H1 (cell line): ENCODE results near the gene BRPF1. TPM values are rescaled to one million over a fixed set of nuclear protein-coding genes. Genes with fewer than 3 reads are reported as not detected.

Experiments used
- ASH2L ChIP-seq: fragments of 200-600, 300-600 bp; sonication (generic); IDR thresholded peaks from one replicate; pipeline ENCODE4 v1.7.1; 2017; ENCODE audit warnings: low read length
- BCL11A ChIP-seq, 2 experiments: IDR thresholded peaks; one replicate each; pipeline ENCODE4 v1.6.1; 2011; ENCODE audit warnings: low read depth in 2 of 2, low read length in 2 of 2, mild to moderate bottlenecking in 2 of 2
- E2F6 ChIP-seq: IDR thresholded peaks from 2 replicates; pipeline ENCODE4 v1.6.1; 2012; ENCODE audit warnings: inconsistent platforms
- KDM4A ChIP-seq: IDR thresholded peaks from one replicate; pipeline ENCODE4 v1.7.1; 2012; ENCODE audit warnings: low read depth, mild to moderate bottlenecking, moderate library complexity, low read length, inconsistent platforms; ENCODE audit not compliant: severe bottlenecking
- KDM5A ChIP-seq: fragments of 200-600 bp; IDR thresholded peaks from 2 replicates; pipeline ENCODE4 v1.7.1; 2012; ENCODE audit warnings: mild to moderate bottlenecking, low read length, inconsistent platforms, mixed read lengths
- POU5F1 ChIP-seq: IDR thresholded peaks from 2 replicates; pipeline ENCODE4 v1.6.1; 2011; ENCODE audit warnings: low read depth, mild to moderate bottlenecking, low read length, moderate library complexity
- SUZ12 ChIP-seq: fragments of 200-600 bp; sonication (generic); IDR thresholded peaks from 2 replicates; pipeline ENCODE4 v1.6.1; 2012; ENCODE audit warnings: mild to moderate bottlenecking, inconsistent platforms, low read length, moderate library complexity, mixed read lengths
- TBP ChIP-seq: IDR thresholded peaks from 2 replicates; pipeline ENCODE4 v1.6.1; 2011; ENCODE audit warnings: low read depth, low read length, improper control_type of control experiment
- YY1 ChIP-seq: IDR thresholded peaks from 2 replicates; pipeline ENCODE4 v1.6.1; 2011; ENCODE audit warnings: low read depth, mild to moderate bottlenecking, low read length
- polyA plus RNA-seq, 7 experiments: library from polyadenylated mRNA; depleted of rRNA in 3 of 7; stranded (reverse) in 5 of 7; unstranded in 2 of 7; fragments of >200 nt in 5 of 7; fragments of 200-250 nt in 2 of 7; gene quantifications; 1 replicate in 5 of 7; 2 replicates in 1 of 7; 4 replicates in 1 of 7; pipeline versions ENCODE4 v1.2.1 to v1.2.3, GENCODE V29; 2011 to 2013; ENCODE audit warnings: missing spikeins in 2 of 7, mixed read lengths in 2 of 7
- total RNA-seq: library from RNA; stranded (reverse); fragmentation: NEBNext Ultra II Directional; extraction: Animal tissue kit (Norgen Biotek cat#: 25700); gene quantifications from 2 replicates; pipeline ENCODE4 v1.2.1, GENCODE V29; 2021
- TF ChIP-seq, protein P1 (sequence below): fragments of 300-600 bp; sonication (generic); IDR thresholded peaks from 2 replicates; pipeline ENCODE4 v1.7.1; 2012; ENCODE audit warnings: low read length, moderate library complexity, mild to moderate bottlenecking, inconsistent platforms; ENCODE audit not compliant: insufficient replicate concordance

BRPF1 gene
- total and polyA plus RNA-seq, 2 of the 8 experiments (the other 6 are each of a cell fraction or from before 2014, with no cell fraction given): 11.3 to 21.7 TPM

DNA sequence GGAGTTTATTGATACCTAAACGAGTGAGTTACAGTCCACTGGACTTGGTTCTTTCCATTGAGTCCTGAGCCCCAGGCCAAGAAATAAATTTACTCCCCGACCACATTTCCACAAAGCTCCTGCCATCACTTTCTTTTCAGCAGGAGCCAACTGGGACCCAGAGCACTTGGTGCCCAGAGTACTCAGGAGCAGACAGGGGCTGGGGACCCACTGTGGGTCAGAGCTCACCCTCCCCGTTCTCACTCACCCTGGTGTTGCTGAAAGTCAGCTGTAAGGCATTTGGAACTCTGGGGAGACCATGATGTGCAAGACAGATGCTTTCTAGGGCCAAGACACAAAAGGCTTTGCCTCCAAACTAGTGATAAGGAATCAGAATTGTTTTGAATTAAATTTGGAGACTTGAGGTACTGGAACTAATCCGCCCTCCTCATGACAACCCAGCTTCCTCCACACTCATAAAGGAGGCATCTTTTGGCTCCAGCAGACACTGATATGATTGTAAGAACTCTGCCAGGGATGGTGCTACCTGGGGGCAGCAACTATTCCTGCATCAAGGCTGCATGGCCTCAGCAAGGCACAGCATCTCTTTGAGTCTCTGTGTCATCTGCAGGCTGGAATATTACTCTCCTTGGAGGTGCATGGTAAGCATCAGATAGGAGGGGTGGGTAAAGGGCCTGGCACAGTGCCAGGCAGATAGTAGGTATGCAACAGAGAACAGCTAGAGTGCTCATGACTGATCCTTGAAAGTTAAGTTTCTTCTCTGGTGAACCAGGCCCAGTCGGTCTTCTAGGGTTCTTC, 45.6 kb downstream of the BRPF1 start (continued):
- TF ChIP-seq ASH2L (no peak), KDM5A (no peak), POU5F1 (no peak), E2F6 (no peak), KDM4A (no peak), YY1 (no peak), SUZ12 (no peak), TBP (no peak), BCL11A (IDR thresholded peaks at IDR 0.05; ENCODE audit: low read depth in 2 of 2, low read length in 2 of 2) (no peak)
- TF ChIP-seq, protein P1, sequence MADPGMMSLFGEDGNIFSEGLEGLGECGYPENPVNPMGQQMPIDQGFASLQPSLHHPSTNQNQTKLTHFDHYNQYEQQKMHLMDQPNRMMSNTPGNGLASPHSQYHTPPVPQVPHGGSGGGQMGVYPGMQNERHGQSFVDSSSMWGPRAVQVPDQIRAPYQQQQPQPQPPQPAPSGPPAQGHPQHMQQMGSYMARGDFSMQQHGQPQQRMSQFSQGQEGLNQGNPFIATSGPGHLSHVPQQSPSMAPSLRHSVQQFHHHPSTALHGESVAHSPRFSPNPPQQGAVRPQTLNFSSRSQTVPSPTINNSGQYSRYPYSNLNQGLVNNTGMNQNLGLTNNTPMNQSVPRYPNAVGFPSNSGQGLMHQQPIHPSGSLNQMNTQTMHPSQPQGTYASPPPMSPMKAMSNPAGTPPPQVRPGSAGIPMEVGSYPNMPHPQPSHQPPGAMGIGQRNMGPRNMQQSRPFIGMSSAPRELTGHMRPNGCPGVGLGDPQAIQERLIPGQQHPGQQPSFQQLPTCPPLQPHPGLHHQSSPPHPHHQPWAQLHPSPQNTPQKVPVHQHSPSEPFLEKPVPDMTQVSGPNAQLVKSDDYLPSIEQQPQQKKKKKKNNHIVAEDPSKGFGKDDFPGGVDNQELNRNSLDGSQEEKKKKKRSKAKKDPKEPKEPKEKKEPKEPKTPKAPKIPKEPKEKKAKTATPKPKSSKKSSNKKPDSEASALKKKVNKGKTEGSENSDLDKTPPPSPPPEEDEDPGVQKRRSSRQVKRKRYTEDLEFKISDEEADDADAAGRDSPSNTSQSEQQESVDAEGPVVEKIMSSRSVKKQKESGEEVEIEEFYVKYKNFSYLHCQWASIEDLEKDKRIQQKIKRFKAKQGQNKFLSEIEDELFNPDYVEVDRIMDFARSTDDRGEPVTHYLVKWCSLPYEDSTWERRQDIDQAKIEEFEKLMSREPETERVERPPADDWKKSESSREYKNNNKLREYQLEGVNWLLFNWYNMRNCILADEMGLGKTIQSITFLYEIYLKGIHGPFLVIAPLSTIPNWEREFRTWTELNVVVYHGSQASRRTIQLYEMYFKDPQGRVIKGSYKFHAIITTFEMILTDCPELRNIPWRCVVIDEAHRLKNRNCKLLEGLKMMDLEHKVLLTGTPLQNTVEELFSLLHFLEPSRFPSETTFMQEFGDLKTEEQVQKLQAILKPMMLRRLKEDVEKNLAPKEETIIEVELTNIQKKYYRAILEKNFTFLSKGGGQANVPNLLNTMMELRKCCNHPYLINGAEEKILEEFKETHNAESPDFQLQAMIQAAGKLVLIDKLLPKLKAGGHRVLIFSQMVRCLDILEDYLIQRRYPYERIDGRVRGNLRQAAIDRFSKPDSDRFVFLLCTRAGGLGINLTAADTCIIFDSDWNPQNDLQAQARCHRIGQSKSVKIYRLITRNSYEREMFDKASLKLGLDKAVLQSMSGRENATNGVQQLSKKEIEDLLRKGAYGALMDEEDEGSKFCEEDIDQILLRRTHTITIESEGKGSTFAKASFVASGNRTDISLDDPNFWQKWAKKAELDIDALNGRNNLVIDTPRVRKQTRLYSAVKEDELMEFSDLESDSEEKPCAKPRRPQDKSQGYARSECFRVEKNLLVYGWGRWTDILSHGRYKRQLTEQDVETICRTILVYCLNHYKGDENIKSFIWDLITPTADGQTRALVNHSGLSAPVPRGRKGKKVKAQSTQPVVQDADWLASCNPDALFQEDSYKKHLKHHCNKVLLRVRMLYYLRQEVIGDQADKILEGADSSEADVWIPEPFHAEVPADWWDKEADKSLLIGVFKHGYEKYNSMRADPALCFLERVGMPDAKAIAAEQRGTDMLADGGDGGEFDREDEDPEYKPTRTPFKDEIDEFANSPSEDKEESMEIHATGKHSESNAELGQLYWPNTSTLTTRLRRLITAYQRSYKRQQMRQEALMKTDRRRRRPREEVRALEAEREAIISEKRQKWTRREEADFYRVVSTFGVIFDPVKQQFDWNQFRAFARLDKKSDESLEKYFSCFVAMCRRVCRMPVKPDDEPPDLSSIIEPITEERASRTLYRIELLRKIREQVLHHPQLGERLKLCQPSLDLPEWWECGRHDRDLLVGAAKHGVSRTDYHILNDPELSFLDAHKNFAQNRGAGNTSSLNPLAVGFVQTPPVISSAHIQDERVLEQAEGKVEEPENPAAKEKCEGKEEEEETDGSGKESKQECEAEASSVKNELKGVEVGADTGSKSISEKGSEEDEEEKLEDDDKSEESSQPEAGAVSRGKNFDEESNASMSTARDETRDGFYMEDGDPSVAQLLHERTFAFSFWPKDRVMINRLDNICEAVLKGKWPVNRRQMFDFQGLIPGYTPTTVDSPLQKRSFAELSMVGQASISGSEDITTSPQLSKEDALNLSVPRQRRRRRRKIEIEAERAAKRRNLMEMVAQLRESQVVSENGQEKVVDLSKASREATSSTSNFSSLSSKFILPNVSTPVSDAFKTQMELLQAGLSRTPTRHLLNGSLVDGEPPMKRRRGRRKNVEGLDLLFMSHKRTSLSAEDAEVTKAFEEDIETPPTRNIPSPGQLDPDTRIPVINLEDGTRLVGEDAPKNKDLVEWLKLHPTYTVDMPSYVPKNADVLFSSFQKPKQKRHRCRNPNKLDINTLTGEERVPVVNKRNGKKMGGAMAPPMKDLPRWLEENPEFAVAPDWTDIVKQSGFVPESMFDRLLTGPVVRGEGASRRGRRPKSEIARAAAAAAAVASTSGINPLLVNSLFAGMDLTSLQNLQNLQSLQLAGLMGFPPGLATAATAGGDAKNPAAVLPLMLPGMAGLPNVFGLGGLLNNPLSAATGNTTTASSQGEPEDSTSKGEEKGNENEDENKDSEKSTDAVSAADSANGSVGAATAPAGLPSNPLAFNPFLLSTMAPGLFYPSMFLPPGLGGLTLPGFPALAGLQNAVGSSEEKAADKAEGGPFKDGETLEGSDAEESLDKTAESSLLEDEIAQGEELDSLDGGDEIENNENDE: no peak
- TF ChIP-seq, all 59 proteins: peak for 0
